GM12801 (cell line): ENCODE results near the gene SLCO3A1.

Experiments used
- CTCF ChIP-seq: IDR thresholded peaks from one replicate; pipeline ENCODE4 v1.5.1; 2011; ENCODE audit warnings: control low read depth; ENCODE audit not compliant: insufficient read length; ENCODE audit errors: extremely low read depth

The SLCO3A1 gene

GRCh38 chr15:92006186-92007028 is 152.9 kb downstream of the SLCO3A1 start:
- no peak for TF ChIP-seq CTCF

- TF ChIP-seq CTCF, result no peak
These were observed 155.7 kb downstream of the SLCO3A1 start for GRCh38 chr15:92009162-92009561.

GRCh38 chr15:92011611-92012367 is 158.3 kb downstream of the SLCO3A1 start:
- no peak for TF ChIP-seq CTCF

GRCh38 chr15:92012368-92012629 is 158.8 kb downstream of the SLCO3A1 start:
- no peak for TF ChIP-seq CTCF

GRCh38 chr15:92012881-92013280 is 159.4 kb downstream of the SLCO3A1 start:
- no peak for TF ChIP-seq CTCF

- TF ChIP-seq CTCF, result no peak
These were observed 160.9 kb downstream of the SLCO3A1 start for GRCh38 chr15:92014281-92015030.

- no peak for TF ChIP-seq CTCF
These were observed 164.5 kb downstream of the SLCO3A1 start for GRCh38 chr15:92017882-92018534.
